Mesendoderm (in vitro differentiated cells): ENCODE measurements around the gene JUNB.

Experiments
- DNase-seq: peaks from one replicate; pipeline ENCODE4 v3.0.0; 2013
- H2AK5ac ChIP-seq: 2 replicates; pipeline ENCODE4 v1.6.1; 2013; ENCODE audit warnings: low read length, inconsistent platforms
- H2BK120ac ChIP-seq: 2 replicates; pipeline ENCODE4 v1.6.1; 2013; ENCODE audit warnings: low read depth, mild to moderate bottlenecking, low read length, moderate library complexity, mixed read lengths
- H2BK15ac ChIP-seq: replicated peaks from 2 replicates; pipeline ENCODE4 v1.6.1; 2013; ENCODE audit warnings: low read depth, mild to moderate bottlenecking, moderate library complexity
- H2BK5ac ChIP-seq: 2 replicates; pipeline ENCODE4 v1.6.1; 2013; ENCODE audit warnings: low read length, inconsistent platforms
- H3K18ac ChIP-seq: 2 replicates; pipeline ENCODE4 v1.6.1; 2013; ENCODE audit warnings: mild to moderate bottlenecking, low read length, mixed read lengths
- H3K23ac ChIP-seq: one replicate; pipeline ENCODE4 v1.6.1; 2013; ENCODE audit warnings: low read length
- H3K27ac ChIP-seq: 2 replicates; pipeline ENCODE4 v1.5.1; 2013; ENCODE audit warnings: low read depth, mild to moderate bottlenecking, inconsistent platforms, low read length, moderate library complexity
- H3K27me3 ChIP-seq: 2 replicates; pipeline ENCODE4 v1.6.1; 2013; ENCODE audit warnings: low read length, control low read depth, mild to moderate bottlenecking, inconsistent platforms; ENCODE audit not compliant: insufficient read depth, poor library complexity
- H3K36me3 ChIP-seq: 2 replicates; pipeline ENCODE4 v1.6.1; 2013; ENCODE audit warnings: low read length, inconsistent platforms; ENCODE audit not compliant: control insufficient read depth, insufficient read depth
- H3K4ac ChIP-seq: one replicate; pipeline ENCODE4 v1.6.1; 2013; ENCODE audit warnings: low read depth, mild to moderate bottlenecking, low read length, moderate library complexity
- H3K4me1 ChIP-seq: 2 replicates; pipeline ENCODE4 v1.6.1; 2013; ENCODE audit warnings: low read depth, low read length, inconsistent platforms; ENCODE audit not compliant: control insufficient read depth
- H3K4me2 ChIP-seq: 2 replicates; pipeline ENCODE4 v1.6.1; 2013; ENCODE audit warnings: low read length
- H3K4me3 ChIP-seq: 2 replicates; pipeline ENCODE4 v1.5.1; 2013; ENCODE audit warnings: mild to moderate bottlenecking, low read length
- H3K56ac ChIP-seq: one replicate; pipeline ENCODE4 v1.6.1; 2013; ENCODE audit warnings: low read length
- H3K79me1 ChIP-seq: 2 replicates; pipeline ENCODE4 v1.6.1; 2013; ENCODE audit warnings: low read length, inconsistent platforms
- H3K79me2 ChIP-seq: 2 replicates; pipeline ENCODE4 v1.6.1; 2013; ENCODE audit warnings: mild to moderate bottlenecking, low read length; ENCODE audit not compliant: control insufficient read depth, insufficient read depth
- H3K9ac ChIP-seq: 2 replicates; pipeline ENCODE4 v1.6.1; 2013; ENCODE audit warnings: low read length, inconsistent platforms
- H4K5ac ChIP-seq: one replicate; pipeline ENCODE4 v1.6.1; 2013; ENCODE audit warnings: low read length
- H4K8ac ChIP-seq: one replicate; pipeline ENCODE4 v1.6.1; 2013; ENCODE audit warnings: low read depth, mild to moderate bottlenecking, control low read depth, low read length, moderate library complexity
- WGBS: extraction: QIAGEN DNeasy Blood & Tissue Kit; methylation state at CpG from one replicate; pipeline ENCODE4 v1.1.7; 2013; ENCODE audit warnings: low lambda C conversion rate, missing lambda C conversion rate; ENCODE audit not compliant: insufficient coverage; ENCODE audit errors: extremely low coverage; 5-methylcytosine and 5-hydroxymethylcytosine counted together

JUNB gene

GRCh38 chr19:12759686-12760085, 31.6 kb upstream of the JUNB start:
- Histone ChIP-seq H3K27ac (no peak overlapping the region), H4K8ac (no peak overlapping the region), H3K9ac (no peak overlapping the region), H3K79me1 (no peaks in the 10 kb centered on the region), H3K4me3 (no peak overlapping the region), H2BK120ac (no peak overlapping the region), H2AK5ac (no peak overlapping the region), H4K5ac (no peak overlapping the region), H3K36me3 (peaks cover 8% of the 10 kb centered on the region), H3K56ac (no peak overlapping the region), H3K4ac (no peak overlapping the region), H3K18ac (no peak overlapping the region), H3K79me2 (no peaks in the 10 kb centered on the region), H2BK15ac (no peak overlapping the region), H2BK5ac (no peak overlapping the region), H3K27me3 (no peaks in the 10 kb centered on the region), H3K4me1 (no peaks in the 10 kb centered on the region), H3K4me2 (no peak overlapping the region), H3K23ac (no peak overlapping the region)
- DNase-seq = no peak
- WGBS = no CpG with 5 or more reads among the region's 6 CpGs

DNA sequence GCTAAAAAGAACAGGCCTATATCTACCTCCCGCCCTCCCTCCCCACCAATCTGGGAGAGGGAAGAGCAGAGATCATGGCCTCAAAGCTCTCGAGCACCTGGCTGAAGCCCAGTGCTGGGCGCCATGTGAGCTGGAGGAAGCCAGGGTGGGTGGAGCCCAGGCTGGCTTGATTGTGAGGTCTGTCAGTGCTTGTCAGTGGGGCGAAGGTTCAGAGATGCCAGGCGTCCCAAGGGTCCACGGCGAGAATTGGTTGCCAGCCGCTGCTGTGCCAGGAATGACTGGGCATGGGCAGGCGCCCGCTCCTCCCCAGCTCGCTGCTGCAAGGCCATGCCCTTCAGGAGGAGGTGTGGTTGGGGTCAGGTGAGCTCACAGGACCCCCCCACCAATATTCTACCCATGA, 28.2 kb upstream of the JUNB start:
- H3K27ac ChIP-seq = no peak overlapping the region
- no peaks in the 10 kb centered on the region for H3K4me1 ChIP-seq
- no peaks in the 10 kb centered on the region for H3K79me1 ChIP-seq
- H3K18ac ChIP-seq = no peak overlapping the region
- H2BK15ac ChIP-seq = no peak overlapping the region
- H3K79me2 ChIP-seq = no peaks in the 10 kb centered on the region
- H3K36me3 ChIP-seq = peaks cover 8% of the 10 kb centered on the region
- no peak overlapping the region for H3K9ac ChIP-seq
- H3K4me3 ChIP-seq = no peak overlapping the region
- no peak overlapping the region for H3K4ac ChIP-seq
- H3K4me2 ChIP-seq = no peak overlapping the region
- no peaks in the 10 kb centered on the region for H3K27me3 ChIP-seq
- no peak for DNase-seq
- H4K5ac ChIP-seq = no peak overlapping the region
- no peak overlapping the region for H4K8ac ChIP-seq
- H2AK5ac ChIP-seq = no peak overlapping the region
- H3K23ac ChIP-seq = no peak overlapping the region
- H2BK5ac ChIP-seq = no peak overlapping the region
- no peak overlapping the region for H2BK120ac ChIP-seq
- H3K56ac ChIP-seq = no peak overlapping the region
- WGBS = no CpG with 5 or more reads among the region's 11 CpGs

- H4K5ac ChIP-seq = no peak overlapping the region
- no peaks in the 10 kb centered on the region for H3K79me1 ChIP-seq
- H3K23ac ChIP-seq = no peak overlapping the region
- WGBS = no CpG with 5 or more reads among the region's 16 CpGs
- H2BK120ac ChIP-seq = no peak overlapping the region
- H3K4ac ChIP-seq = no peak overlapping the region
- H3K27ac ChIP-seq = no peak overlapping the region
- peaks cover 8% of the 10 kb centered on the region for H3K36me3 ChIP-seq
- H3K79me2 ChIP-seq = no peaks in the 10 kb centered on the region
- H3K56ac ChIP-seq = no peak overlapping the region
- H4K8ac ChIP-seq = no peak overlapping the region
- H3K18ac ChIP-seq = no peak overlapping the region
- no peak overlapping the region for H3K4me2 ChIP-seq
- H2BK15ac ChIP-seq = no peak overlapping the region
- H2AK5ac ChIP-seq = no peak overlapping the region
- H3K4me1 ChIP-seq = no peaks in the 10 kb centered on the region
- no peak overlapping the region for H2BK5ac ChIP-seq
- H3K9ac ChIP-seq = no peak overlapping the region
- no peak for DNase-seq
- H3K4me3 ChIP-seq = no peak overlapping the region
- H3K27me3 ChIP-seq = no peaks in the 10 kb centered on the region
Observed at GRCh38 chr19:12764698-12765097, 26.6 kb upstream of the JUNB start.

- Histone ChIP-seq H2BK120ac (no peak overlapping the region), H2BK15ac (no peak overlapping the region), H3K4me2 (no peak overlapping the region), H3K27me3 (no peaks in the 10 kb centered on the region), H3K4ac (no peak overlapping the region), H3K23ac (no peak overlapping the region), H3K4me3 (no peak overlapping the region), H3K56ac (no peak overlapping the region), H3K79me1 (no peaks in the 10 kb centered on the region), H3K27ac (no peak overlapping the region), H3K36me3 (peaks cover 8% of the 10 kb centered on the region), H3K79me2 (no peaks in the 10 kb centered on the region), H3K4me1 (no peaks in the 10 kb centered on the region), H4K8ac (no peak overlapping the region), H2BK5ac (no peak overlapping the region), H3K18ac (no peak overlapping the region), H4K5ac (no peak overlapping the region), H3K9ac (no peak overlapping the region), H2AK5ac (no peak overlapping the region)
- DNase-seq = no peak
- WGBS = no CpG with 5 or more reads among the region's 30 CpGs
Observed at GRCh38 chr19:12766051-12766521, 25.2 kb upstream of the JUNB start.

DNA sequence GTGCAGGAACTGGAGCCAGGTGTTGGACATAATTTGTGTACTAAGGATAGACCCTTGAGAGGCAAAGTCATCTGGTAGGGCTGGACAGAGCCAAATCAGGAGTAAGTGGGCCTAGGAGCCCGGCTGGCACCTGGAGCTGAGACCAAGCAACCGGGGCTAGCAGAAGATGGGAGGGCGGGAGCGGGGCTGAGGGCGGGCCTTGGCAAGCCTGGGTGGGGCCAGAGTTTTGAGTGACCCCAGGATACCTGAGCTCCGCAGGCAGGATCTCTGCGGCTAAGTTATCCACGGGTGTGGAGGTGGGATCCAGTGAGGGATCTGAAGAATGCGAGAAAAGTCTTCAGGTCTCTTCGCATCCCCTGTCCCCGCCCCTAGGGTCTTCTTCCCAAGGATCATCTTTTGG, 24.1 kb upstream of the JUNB start:
- Histone ChIP-seq H3K9ac (no peak overlapping the region), H2AK5ac (no peak overlapping the region), H3K4ac (no peak overlapping the region), H3K79me2 (no peaks in the 10 kb centered on the region), H2BK15ac (no peak overlapping the region), H2BK5ac (no peak overlapping the region), H4K5ac (no peak overlapping the region), H3K56ac (no peak overlapping the region), H3K27me3 (no peaks in the 10 kb centered on the region), H3K4me3 (no peak overlapping the region), H3K18ac (no peak overlapping the region), H3K36me3 (peaks cover 8% of the 10 kb centered on the region), H2BK120ac (no peak overlapping the region), H3K27ac (no peak overlapping the region), H3K79me1 (no peaks in the 10 kb centered on the region), H4K8ac (no peak overlapping the region), H3K4me1 (no peaks in the 10 kb centered on the region), H3K4me2 (no peak overlapping the region), H3K23ac (no peak overlapping the region)
- no peak for DNase-seq
- WGBS = no CpG with 5 or more reads among the region's 11 CpGs

DNA sequence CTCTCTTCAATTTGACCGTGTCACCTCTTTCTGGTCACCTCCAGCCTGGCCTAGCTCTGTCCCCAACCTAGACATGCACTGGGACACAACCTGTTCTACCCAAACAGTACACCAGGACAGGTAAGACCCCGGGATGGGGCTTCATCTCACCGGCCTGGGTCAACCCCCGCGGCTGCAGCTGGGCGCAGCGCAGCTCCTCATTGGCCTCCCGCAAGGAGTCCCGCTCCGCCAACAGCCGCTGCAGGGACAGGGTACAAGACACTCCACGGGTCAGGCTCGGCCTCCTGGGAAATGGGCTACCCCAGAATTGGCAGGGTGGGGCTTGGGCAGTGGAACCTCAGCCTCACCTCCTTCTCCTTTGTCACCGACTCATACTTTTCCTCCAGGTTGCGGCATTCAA, 23.6 kb upstream of the JUNB start:
- Histone ChIP-seq H3K18ac (no peak overlapping the region), H3K9ac (no peak overlapping the region), H2BK120ac (no peak overlapping the region), H3K27ac (no peak overlapping the region), H4K8ac (no peak overlapping the region), H3K36me3 (peaks cover 8% of the 10 kb centered on the region), H3K79me2 (no peaks in the 10 kb centered on the region), H3K79me1 (no peaks in the 10 kb centered on the region), H4K5ac (no peak overlapping the region), H3K4me2 (no peak overlapping the region), H2BK15ac (no peak overlapping the region), H3K23ac (no peak overlapping the region), H3K4me1 (no peaks in the 10 kb centered on the region), H3K4me3 (no peak overlapping the region), H3K4ac (no peak overlapping the region), H2BK5ac (no peak overlapping the region), H2AK5ac (no peak overlapping the region), H3K27me3 (no peaks in the 10 kb centered on the region), H3K56ac (no peak overlapping the region)
- DNase-seq = no peak
- no CpG with 5 or more reads among the region's 15 CpGs for whole genome bisulfite sequencing
